Tibial artery (tissue), 4 donors: ENCODE results near the gene MTG1.

Experiments
- DNase-seq, 2 donors: peaks; one replicate each; pipeline ENCODE4 v3.0.0-alpha.2; 2019
- H3K27ac ChIP-seq, 2 donors: fragments of 200-600 bp; sonication (generic) in 1 of 2; 1 replicate in 1 of 2; 2 replicates in 1 of 2; pipeline ENCODE4 v1.5.1; 2018 to 2019; ENCODE audit warnings: mild to moderate bottlenecking in 1 of 2
- H3K27me3 ChIP-seq, 2 donors: fragments of 200-600 bp; sonication (generic) in 1 of 2; one replicate each; pipeline versions ENCODE4 v1.5.1 to v1.6.0; 2016 to 2019
- H3K36me3 ChIP-seq, 3 donors: fragments of 200-600 bp; sonication (generic) in 2 of 3; one replicate each; pipeline ENCODE4 v1.5.1; 2016 to 2019; ENCODE audit warnings: mild to moderate bottlenecking in 2 of 3
- H3K4me1 ChIP-seq, 4 donors: fragments of 200-600 bp; sonication (generic) in 2 of 4; 1 replicate in 3 of 4; 2 replicates in 1 of 4; pipeline ENCODE4 v1.5.1; 2016 to 2019
- H3K4me3 ChIP-seq, 2 donors: fragments of 200-600 bp; sonication (generic) in 1 of 2; 1 replicate in 1 of 2; 2 replicates in 1 of 2; pipeline ENCODE4 v1.5.1; 2018 to 2019; ENCODE audit warnings: mild to moderate bottlenecking in 2 of 2
- H3K9me3 ChIP-seq, 3 donors: fragments of 200-600 bp; sonication (generic) in 1 of 3; one replicate each; pipeline ENCODE4 v1.5.1; 2016 to 2019
- intact Hi-C: fragments of 100-400 bp; cut with DNase I; formaldehyde crosslinking; loops from one replicate; pipeline ENCODE4 v1.15.0; 2023; ENCODE audit warnings: low total_unique reads
- TF ChIP-seq, protein P1 (sequence below), 2 experiments: fragments of 200-600 bp in 1 of 2; fragments of 450-650 bp in 1 of 2; IDR thresholded peaks; one replicate each; pipeline ENCODE4 v1.5.1; 2017 to 2019; ENCODE audit warnings: antibody characterized with exemption in 2 of 2, mild to moderate bottlenecking in 1 of 2, moderate library complexity in 1 of 2

The MTG1 gene

GRCh38 chr10:133418289-133418993, 24.5 kb downstream of the MTG1 start:
- peaks cover 0 to 52% of the 10 kb centered on the region in 2 donors for H3K27me3 ChIP-seq
- no peak overlapping the region for H3K4me3 ChIP-seq
- peaks cover 37 to 59% (median 41%) of the 10 kb centered on the region in 3 donors for H3K36me3 ChIP-seq
- DNase-seq: no peak
- peaks cover 0 to 13% (median 7%) of the 10 kb centered on the region in 4 donors for H3K4me1 ChIP-seq
- TF ChIP-seq, protein P1, sequence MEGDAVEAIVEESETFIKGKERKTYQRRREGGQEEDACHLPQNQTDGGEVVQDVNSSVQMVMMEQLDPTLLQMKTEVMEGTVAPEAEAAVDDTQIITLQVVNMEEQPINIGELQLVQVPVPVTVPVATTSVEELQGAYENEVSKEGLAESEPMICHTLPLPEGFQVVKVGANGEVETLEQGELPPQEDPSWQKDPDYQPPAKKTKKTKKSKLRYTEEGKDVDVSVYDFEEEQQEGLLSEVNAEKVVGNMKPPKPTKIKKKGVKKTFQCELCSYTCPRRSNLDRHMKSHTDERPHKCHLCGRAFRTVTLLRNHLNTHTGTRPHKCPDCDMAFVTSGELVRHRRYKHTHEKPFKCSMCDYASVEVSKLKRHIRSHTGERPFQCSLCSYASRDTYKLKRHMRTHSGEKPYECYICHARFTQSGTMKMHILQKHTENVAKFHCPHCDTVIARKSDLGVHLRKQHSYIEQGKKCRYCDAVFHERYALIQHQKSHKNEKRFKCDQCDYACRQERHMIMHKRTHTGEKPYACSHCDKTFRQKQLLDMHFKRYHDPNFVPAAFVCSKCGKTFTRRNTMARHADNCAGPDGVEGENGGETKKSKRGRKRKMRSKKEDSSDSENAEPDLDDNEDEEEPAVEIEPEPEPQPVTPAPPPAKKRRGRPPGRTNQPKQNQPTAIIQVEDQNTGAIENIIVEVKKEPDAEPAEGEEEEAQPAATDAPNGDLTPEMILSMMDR (IDR thresholded peaks at IDR 0.05): no peak
- intact Hi-C loops: no loop called here
- H3K27ac ChIP-seq: no peak overlapping the region
- no peaks in the 10 kb centered on the region for H3K9me3 ChIP-seq

- no peak overlapping the region for H3K4me3 ChIP-seq
- H3K27me3 ChIP-seq: peaks cover 0 to 55% of the 10 kb centered on the region in 2 donors
- DNase-seq: no peak
- H3K4me1 ChIP-seq: peaks cover 0 to 14% (median 10%) of the 10 kb centered on the region in 4 donors
- TF ChIP-seq, protein P1 (IDR thresholded peaks at IDR 0.05): no peak
- H3K9me3 ChIP-seq: no peaks in the 10 kb centered on the region
- H3K36me3 ChIP-seq: peaks cover 34 to 55% (median 39%) of the 10 kb centered on the region in 3 donors
- intact Hi-C loops: no loop called here
- no peak overlapping the region for H3K27ac ChIP-seq
Measured at GRCh38 chr10:133419211-133419950, 25.4 kb downstream of the MTG1 start.

GRCh38 chr10:133420028-133420427, 26.1 kb downstream of the MTG1 start:
- Histone ChIP-seq H3K36me3 (peaks cover 32 to 49% (median 32%) of the 10 kb centered on the region in 3 donors), H3K4me1 (peaks cover 0 to 14% (median 10%) of the 10 kb centered on the region in 4 donors), H3K4me3 (no peak overlapping the region), H3K27ac (no peak overlapping the region), H3K27me3 (peaks cover 0 to 55% of the 10 kb centered on the region in 2 donors), H3K9me3 (no peaks in the 10 kb centered on the region)
- intact Hi-C loops: no loop called here
- DNase-seq: no peak
- TF ChIP-seq, protein P1 (IDR thresholded peaks at IDR 0.05): no peak

GRCh38 chr10:133420579-133420978, 26.6 kb downstream of the MTG1 start:
- Histone ChIP-seq H3K4me1 (peaks cover 0 to 14% (median 10%) of the 10 kb centered on the region in 4 donors), H3K27me3 (peaks cover 0 to 55% of the 10 kb centered on the region in 2 donors), H3K27ac (no peak overlapping the region), H3K36me3 (peaks cover 28 to 43% (median 29%) of the 10 kb centered on the region in 3 donors), H3K4me3 (no peak overlapping the region), H3K9me3 (no peaks in the 10 kb centered on the region)
- DNase-seq: no peak
- intact Hi-C loops: no loop called here
- TF ChIP-seq, protein P1 (IDR thresholded peaks at IDR 0.05): no peak

DNA sequence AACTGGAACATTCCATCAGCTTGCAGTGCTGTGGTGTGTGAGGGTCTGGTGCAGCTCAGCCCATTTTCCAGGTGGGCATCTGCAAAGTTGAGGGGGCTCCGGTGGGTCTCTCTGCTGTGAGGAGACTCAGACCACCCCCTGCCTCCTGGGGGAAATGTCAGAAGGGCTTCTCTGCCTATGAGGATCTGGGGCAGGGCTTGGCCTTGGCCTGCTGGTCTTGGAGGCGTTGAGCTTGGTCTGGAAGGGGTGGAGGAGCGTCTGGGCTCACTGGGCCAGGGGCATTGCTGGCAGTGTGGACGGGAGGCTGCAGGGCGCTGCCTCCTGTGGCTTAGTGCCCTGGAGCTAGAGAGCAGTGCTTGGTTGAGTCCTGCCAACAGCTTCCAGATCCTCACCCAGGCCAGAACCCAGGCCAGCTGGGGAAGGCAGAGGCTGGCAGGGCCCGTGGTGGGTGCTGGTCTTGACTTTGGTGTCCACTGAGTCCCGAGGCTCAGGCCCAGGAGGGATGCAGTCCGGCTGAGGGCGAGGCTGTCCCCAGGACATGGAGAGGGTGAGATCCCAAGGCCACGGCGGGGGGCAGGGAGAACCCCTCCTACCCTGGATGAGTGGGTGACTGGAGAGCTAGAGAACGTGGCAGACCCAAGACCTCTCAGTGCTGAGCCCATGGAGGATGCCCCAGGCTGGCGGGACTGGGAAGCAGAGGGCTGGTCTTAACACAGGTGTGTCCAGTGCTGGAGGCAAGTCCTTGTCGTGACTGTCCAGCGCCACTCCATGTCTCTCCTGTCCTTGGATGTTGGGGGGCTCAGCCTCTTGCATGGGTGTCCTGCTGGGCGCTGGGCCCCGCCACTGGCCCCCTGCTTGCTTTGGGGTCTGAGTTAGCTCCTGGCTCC, 27.6 kb downstream of the MTG1 start:
- TF ChIP-seq, protein P1 (IDR thresholded peaks at IDR 0.05): no peak
- H3K4me1 ChIP-seq: peaks cover 0 to 14% (median 10%) of the 10 kb centered on the region in 4 donors
- no peak overlapping the region for H3K27ac ChIP-seq
- H3K9me3 ChIP-seq: no peaks in the 10 kb centered on the region
- peak in 1 of 2 donors; percentile 59 for DNase-seq
- no peak overlapping the region for H3K4me3 ChIP-seq
- peaks cover 22 to 39% (median 28%) of the 10 kb centered on the region in 3 donors for H3K36me3 ChIP-seq
- H3K27me3 ChIP-seq: peaks cover 0 to 55% of the 10 kb centered on the region in 2 donors
- intact Hi-C loops: no loop called here
